ENCODE data around the gene S100P. TPM values are rescaled to one million over a fixed set of nuclear protein-coding genes. Genes with fewer than 3 reads are reported as not detected.

Gene S100P
- total and polyA plus RNA-seq, 2 donors from 2014 or later: not detected

- intact Hi-C loops (cut with DNase I): no loop called here
- Histone ChIP-seq H3K36me3 (ENCODE audit: control insufficient read depth in 2 of 3, insufficient read depth in 3 of 3, low read length in 3 of 3) (no peaks in the 10 kb centered on the region), H3K4me3 (ENCODE audit: low read length in 3 of 3) (no peak overlapping the region), H3K4me1 (ENCODE audit: control insufficient read depth in 2 of 3, insufficient read depth in 2 of 3, low read depth in 1 of 3, low read length in 3 of 3) (no peaks in the 10 kb centered on the region), H3K9me3 (ENCODE audit: control insufficient read depth in 2 of 3, insufficient read depth in 1 of 3, low read length in 3 of 3) (peaks cover 0 to 4% (median 0%) of the 10 kb centered on the region in 3 donors), H3K9ac (ENCODE audit: low read length in 3 of 3) (no peak overlapping the region), H3K27me3 (ENCODE audit: control insufficient read depth, insufficient read depth, low read length) (no peaks in the 10 kb centered on the region), H3K27ac (ENCODE audit: low read depth in 2 of 2, low read length in 2 of 2) (no peak overlapping the region)
- FAIRE-seq (no peak), DNase-seq (no peak)
- TF ChIP-seq CTCF (IDR thresholded peaks at IDR 0.05; ENCODE audit: borderline replicate concordance, extremely low read depth, insufficient read depth): no peak
Observed at GRCh38 chr4:6684656-6685055, 9.0 kb upstream of the S100P start.

GRCh38 chr4:6686104-6686787 lies 7.4 kb upstream of the S100P start:
- TF ChIP-seq CTCF (IDR thresholded peaks at IDR 0.05; ENCODE audit: borderline replicate concordance, extremely low read depth, insufficient read depth): no peak
- no peak for FAIRE-seq
- Histone ChIP-seq H3K4me3 (ENCODE audit: low read length in 3 of 3) (no peak overlapping the region), H3K27me3 (ENCODE audit: control insufficient read depth, insufficient read depth, low read length) (no peaks in the 10 kb centered on the region), H3K4me1 (ENCODE audit: control insufficient read depth in 2 of 3, insufficient read depth in 2 of 3, low read depth in 1 of 3, low read length in 3 of 3) (no peaks in the 10 kb centered on the region), H3K9ac (ENCODE audit: low read length in 3 of 3) (no peak overlapping the region), H3K27ac (ENCODE audit: low read depth in 2 of 2, low read length in 2 of 2) (no peak overlapping the region), H3K9me3 (ENCODE audit: control insufficient read depth in 2 of 3, insufficient read depth in 1 of 3, low read length in 3 of 3) (no peaks in the 10 kb centered on the region), H3K36me3 (ENCODE audit: control insufficient read depth in 2 of 3, insufficient read depth in 3 of 3, low read length in 3 of 3) (no peaks in the 10 kb centered on the region)
- intact Hi-C loops (cut with DNase I): no loop called here
- DNase-seq: no peak

- no peak overlapping the region for H3K4me3 ChIP-seq (ENCODE audit: low read length in 3 of 3)
- TF ChIP-seq CTCF (IDR thresholded peaks at IDR 0.05; ENCODE audit: borderline replicate concordance, extremely low read depth, insufficient read depth): no peak
Observed at GRCh38 chr4:6687947-6688878, 5.5 kb upstream of the S100P start.

More at GRCh38 chr4:6687947-6688878, 5.5 kb upstream of the S100P start:
- H3K27ac ChIP-seq (ENCODE audit: low read depth in 2 of 2, low read length in 2 of 2): no peak overlapping the region
- no peaks in the 10 kb centered on the region for H3K9me3 ChIP-seq (ENCODE audit: control insufficient read depth in 2 of 3, insufficient read depth in 1 of 3, low read length in 3 of 3)
- no peak for FAIRE-seq
- no peak overlapping the region for H3K9ac ChIP-seq (ENCODE audit: low read length in 3 of 3)
- no peaks in the 10 kb centered on the region for H3K4me1 ChIP-seq (ENCODE audit: control insufficient read depth in 2 of 3, insufficient read depth in 2 of 3, low read depth in 1 of 3, low read length in 3 of 3)
- intact Hi-C loops (cut with DNase I): no loop called here
- H3K36me3 ChIP-seq (ENCODE audit: control insufficient read depth in 2 of 3, insufficient read depth in 3 of 3, low read length in 3 of 3): no peaks in the 10 kb centered on the region
- H3K27me3 ChIP-seq (ENCODE audit: control insufficient read depth, insufficient read depth, low read length): no peaks in the 10 kb centered on the region
- no peak for DNase-seq

Data from kidney (tissue), 14 donors.